GM12892 (cell line): ENCODE results near the gene RIC1.

ENCODE experiments used
- POLR2A ChIP-seq: IDR thresholded peaks from 2 replicates; pipeline ENCODE4 v1.6.1; 2011; ENCODE audit warnings: low read depth, low read length, control low read depth
- POLR2AphosphoS5 ChIP-seq: IDR thresholded peaks from 2 replicates; pipeline ENCODE4 v1.6.1; 2011; ENCODE audit warnings: low read depth, low read length, control low read depth
- TAF1 ChIP-seq: IDR thresholded peaks from 2 replicates; pipeline ENCODE4 v1.6.1; 2011; ENCODE audit warnings: low read depth, mild to moderate bottlenecking, control low read depth, low read length, borderline replicate concordance

DNA sequence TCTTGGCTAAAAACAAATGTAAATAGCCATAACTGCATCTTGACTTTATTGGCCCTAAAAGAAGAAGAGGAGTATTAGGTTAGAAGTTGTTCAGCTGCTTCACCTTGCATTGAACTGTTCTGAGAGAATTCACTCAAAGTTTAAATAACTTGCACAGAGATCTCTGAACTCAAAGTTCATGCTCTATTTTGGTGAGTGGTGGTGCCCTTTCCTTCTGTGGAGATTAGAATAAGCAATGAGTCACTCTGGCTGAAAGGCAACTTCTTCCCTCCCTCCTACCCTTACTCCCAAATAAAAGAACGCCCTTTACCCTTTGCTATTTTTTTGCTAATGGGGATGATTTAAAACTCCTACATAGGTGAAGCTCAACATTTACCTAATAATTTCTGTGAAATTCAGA, 155.1 kb downstream of the RIC1 start:
- no peak for TF ChIP-seq POLR2A
- TF ChIP-seq POLR2AphosphoS5 = no peak
- no peak for TF ChIP-seq TAF1
